ENCODE results near the gene APBB2.

Gene APBB2

DNA sequence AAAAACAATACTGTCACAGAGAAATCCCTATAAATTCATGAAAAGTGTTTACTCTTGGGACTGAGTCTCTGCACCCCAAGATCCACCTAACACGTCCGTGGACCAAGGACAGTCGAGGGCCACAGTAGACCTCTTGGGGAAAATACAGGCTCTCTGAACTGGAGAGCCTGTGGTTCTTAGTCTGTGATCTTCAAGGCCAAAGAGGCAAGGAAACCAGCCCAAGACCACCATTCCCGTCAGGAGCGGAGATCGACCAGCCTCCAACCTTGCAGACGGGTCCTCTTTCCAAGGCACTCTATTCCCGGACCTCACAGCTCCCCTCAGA lies 1.6 kb upstream of the APBB2 start:
- DNase-seq (ENCODE audit: low read depth): no peak

DNA sequence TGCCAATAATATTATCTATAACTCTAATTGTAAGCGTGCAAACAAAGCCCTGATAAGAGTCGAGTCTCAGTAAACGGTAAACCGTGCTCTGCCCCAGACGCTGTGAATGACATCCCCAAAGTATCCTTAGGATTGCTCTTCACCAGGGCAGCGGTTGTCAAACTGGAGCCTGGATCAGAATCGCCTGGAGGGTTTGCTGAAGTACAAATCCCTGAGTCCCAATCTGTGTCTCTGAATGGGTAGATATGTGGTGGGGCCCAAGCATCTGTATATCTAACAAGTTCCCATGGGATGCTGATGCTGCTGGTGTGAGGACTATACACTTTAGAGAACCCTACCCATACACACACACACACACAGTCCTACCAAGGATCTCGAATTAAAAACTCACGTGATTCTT lies 813 bp upstream of the APBB2 start:
- no peak for DNase-seq (ENCODE audit: low read depth)

DNA sequence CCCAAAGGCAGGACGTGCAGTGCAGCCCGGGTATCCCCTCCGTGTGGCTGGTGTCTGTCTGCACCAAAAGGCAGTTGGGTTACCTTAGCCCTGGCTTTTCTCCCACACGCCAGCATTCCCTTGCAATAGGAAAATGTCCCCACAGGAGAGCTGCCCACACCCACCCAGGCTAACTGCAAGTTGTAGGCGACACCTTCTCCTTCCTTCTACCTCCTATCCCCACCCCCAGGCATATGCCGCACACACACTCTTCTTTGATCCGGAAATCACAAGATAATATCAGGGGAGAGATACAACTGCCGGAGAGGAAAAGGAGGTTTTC lies 444 bp upstream of the APBB2 start:
- no peak for DNase-seq (ENCODE audit: low read depth)

DNA sequence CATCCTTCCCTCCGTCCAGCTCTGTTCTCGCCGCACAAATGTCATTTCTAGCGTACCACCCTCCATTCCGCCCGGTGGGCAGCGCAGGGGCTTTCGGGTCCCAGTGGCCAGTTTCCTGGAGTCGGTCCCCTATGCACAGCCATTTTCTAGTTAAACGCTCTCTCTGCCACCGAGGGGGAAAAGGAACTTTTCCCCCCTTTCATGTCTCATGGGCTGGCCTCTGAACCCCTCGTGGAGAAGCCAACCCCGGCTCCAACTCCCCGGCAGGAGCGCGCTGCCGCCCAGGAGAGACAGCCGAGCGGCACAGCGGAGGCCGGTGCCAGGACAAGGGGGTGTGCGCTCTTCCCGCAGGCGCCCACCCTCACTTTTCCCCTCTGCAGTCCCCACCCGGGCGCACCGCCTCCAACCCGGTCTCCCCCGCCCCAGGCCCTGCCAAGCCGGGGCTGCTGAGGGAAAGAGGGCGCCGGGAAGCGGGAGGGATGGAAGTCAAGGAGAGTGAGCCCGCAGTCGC lies 662 bp downstream of the APBB2 start:
- DNase-seq (ENCODE audit: low read depth): no peak

DNA sequence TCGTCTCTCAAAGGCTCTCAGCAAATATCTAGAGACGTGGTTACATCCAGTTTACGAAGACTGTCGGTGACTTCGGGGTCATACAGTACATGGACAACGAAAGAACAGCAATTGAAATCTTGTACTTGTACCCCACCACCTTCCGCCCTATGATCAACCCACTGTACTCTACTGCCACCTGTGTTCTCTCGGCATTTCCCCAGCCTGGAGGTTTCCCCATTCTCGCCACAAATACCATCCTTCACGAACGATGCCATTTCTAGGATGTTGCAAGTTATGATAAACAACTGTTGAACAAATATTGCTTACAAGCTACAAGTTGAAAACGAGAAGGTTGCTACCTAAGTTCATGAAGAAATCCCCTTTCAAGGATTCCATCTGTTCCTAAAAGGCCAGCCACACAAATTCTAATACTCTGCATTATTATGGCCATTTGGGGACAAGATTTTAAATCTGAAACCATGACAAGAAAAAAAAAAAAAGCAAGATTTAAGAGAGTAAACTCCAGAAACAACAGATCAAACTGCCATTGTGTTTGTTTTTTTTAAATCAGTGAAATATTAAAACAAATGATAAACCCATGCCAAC lies 1.6 kb downstream of the APBB2 start:
- DNase-seq (ENCODE audit: low read depth): no peak

DNA sequence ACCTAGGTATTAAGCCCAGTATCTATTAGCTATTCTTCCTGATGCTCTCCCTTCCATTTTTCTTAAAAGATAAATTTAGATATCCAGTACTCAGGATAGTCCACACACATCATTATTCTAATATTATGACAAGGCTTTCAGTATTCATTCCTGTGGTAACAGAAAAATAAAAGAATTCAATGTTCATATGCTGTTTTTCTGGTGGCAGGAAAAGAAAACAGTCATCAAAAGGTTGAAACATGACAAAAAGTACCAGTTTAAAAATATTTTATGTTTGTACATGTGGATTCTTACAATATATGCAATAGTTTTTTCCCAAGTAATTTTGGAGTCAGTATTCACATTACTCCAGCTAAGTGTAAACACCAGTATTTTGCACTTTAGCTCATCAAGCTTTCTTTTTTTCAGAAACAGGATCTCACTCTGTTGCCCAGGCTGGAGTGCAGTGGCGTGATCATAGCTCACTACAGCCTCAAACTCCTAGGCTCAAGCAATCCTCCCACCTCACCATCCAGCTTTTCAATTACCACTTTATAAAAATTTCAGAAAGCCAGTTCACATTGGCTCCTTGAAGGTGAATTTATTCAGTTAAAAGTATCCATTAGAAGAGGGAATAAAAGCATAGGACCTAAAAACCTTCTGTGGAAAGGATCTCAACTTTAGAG lies 2.3 kb downstream of the APBB2 start:
- DNase-seq (ENCODE audit: low read depth): no peak

DNA sequence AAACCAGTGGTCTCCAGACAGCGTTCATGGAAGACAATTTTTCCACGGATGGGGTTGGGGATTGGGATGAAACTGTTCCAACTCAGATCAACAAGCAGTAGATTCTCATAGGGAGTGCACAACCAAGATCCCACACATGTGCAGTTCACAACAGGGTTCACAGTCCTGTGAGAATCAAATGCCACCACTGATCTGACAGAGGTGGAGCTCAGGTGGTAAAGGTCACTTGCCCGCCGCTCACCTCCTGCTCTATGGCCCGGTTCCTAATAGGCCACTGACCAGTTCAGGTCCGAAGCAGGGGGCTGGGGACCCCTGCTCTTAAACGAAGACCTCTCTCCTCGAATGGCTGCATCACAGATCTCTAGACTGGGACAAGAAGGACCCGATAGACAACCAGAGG lies 4.4 kb downstream of the APBB2 start:
- DNase-seq (ENCODE audit: low read depth): no peak

DNA sequence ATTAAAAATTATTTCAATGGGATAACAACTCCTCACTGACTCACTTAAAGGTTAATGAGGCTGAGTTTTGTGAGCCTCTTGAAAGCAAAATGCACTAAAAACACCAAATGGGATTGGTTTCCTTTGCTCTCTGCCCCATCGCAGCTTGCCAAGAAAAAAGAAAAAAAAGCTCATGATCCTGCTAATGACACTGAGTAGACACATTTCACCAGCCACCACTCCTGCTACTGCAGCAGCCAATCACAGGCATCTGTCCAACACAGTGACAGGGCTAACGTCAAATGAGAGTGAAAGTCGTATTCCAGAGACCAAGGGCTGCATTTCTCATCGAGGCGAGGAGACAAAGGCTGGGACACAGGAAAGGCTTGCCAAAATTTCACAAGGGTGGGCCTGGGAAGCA lies 5.2 kb downstream of the APBB2 start:
- DNase-seq (ENCODE audit: low read depth): no peak

DNA sequence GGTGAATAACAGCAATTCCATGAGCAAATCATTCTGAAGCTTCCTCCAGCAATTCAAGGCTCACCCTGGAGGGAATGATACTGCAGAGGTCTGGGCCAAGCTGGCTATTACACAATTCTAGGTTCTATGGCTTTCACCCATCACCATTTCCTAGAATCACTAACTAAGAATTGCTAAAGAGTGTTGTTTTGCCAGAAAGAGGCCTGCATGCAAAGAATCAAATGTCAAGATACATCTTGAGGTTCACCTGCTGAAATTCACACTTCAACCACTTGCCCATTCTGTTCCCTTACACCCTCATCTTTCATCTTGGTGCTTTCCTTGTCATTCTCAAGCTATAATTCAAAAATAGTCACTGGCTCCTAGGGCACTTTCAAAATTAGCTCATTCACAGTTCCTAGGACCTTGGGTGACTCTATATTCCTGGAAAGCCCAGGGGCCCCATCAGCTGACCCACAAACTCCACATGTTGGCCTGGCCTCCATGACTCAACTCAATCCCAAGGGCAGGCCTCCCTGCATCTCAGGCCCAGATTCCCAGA lies 7.0 kb downstream of the APBB2 start:
- DNase-seq (ENCODE audit: low read depth): no peak

DNA sequence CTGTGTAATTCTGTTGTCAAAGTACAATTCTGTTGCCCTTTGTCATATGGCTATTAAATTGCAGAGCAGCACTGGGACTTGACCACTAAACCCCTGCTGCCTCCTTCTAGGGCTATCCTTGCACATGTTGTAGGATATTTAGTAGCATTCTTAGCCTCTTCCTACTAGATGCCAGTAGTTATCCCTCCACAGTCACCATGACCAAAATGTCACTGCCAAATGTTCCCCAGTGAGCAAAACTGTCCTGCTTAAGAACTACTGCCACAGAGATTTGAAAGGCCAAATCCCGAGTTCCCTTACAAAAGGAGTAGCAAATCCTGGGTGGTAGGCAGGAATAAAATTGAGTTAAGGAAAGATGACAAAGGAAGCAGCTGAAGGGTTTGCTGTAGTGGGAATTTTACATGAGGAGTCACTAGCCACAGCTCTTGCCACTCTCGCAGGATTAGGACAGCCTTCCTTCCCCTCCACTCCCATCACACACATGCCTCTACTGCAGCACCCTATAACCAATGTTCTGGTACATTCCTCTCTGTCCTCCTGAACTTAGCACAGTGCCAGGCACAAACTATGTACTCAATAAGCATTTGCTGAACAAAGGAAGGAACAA lies 8.4 kb downstream of the APBB2 start:
- DNase-seq (ENCODE audit: low read depth): no peak

DNA sequence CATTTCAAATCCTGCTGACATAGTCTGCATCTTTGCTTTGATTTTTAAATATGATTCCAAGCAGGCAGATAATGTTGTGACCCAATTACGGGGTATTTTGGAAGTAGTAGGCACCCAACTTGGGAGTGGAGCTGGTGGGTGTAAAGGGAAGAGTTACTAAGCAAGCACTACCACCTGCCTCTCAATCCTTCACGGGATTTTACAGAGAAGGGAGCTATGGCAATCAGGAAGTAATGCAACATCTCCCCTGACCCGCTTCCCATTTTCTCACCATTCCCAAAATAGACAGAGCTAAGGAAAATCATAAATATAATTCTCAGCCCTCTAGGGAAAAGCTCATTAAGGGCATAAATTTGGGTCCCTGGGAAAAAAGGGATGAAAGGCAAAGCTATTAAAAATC lies 9.2 kb downstream of the APBB2 start:
- no peak for DNase-seq (ENCODE audit: low read depth)

DNA sequence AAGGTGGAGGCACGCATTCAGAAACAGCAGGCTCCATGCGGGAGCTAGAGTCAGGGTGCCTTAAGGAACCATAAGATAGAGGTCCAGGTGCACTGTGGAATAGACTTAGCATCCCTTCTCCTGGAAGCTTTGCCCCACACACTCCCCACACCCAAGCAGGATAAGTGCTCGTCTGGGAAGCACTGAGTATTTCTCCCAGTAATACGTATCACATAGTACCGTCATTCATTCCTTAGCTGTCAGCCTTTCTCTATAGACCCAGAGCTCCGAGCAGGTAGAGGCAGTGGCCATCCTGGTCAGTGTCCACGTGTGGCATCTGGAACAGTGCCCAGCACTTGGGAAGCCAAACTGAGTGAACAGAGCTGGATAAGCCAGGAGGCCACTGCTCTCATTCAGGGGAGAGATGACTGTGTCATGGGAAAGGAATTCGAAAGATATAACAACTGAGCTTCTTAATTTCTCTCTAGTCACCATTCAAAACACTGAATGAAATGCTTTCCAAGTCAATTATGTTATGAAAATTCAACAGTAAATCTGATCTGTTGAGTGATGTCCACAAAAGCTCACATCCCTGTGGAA lies 9.9 kb downstream of the APBB2 start:
- DNase-seq (ENCODE audit: low read depth): no peak

DNA sequence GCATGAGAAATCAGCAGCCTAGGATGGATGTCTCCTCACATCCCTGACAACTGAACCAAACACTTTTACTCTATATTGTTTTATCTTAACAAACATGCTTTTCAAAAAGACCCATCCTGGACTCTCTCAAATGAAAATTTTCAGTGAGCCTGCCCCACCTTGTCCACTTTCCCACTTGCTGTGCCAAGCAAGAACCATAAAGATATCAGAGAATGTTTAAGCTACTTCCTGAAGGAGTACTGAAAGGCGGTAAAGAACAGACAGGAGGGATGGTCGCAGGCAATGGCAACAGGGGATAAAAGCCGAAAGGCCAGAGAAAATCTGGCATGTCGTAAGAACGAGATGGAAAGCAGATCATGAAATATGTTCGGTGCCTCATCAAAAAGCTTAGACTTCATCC lies 10.5 kb downstream of the APBB2 start:
- no peak for DNase-seq (ENCODE audit: low read depth)

DNA sequence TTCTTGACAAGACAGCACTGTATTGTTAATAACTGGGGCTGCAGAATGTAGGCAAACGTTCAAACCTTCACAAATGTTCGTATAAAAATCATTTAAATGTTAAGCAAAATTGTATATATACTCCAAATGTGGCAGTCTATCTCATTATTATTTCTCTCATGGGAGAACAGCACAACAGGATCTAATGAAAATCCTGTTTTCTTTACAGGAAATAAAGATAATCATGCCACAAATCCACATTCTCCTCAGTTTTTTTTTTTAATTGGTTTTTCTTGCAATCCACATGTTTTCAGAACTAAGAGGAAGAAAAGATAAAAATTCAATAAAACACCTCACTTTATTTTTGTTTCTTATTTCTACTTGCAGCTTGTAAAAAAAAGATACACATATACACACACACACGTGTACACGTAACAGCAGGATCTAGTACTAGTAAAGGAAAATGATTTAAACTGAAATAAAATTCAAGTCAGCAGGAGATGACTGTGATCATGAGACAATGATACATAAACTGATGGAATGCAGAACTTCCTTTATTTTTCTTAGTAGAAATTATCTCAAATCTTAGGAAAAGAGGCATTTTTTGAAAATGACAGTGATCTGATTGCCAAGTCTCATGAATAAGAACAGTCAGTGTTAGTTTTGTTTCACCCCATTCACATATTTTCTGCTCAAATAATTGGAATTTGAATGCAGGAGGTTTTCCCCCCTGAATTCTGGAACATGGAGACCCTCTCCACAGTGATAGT lies 11.3 kb downstream of the APBB2 start:
- no peak for DNase-seq (ENCODE audit: low read depth)

DNA sequence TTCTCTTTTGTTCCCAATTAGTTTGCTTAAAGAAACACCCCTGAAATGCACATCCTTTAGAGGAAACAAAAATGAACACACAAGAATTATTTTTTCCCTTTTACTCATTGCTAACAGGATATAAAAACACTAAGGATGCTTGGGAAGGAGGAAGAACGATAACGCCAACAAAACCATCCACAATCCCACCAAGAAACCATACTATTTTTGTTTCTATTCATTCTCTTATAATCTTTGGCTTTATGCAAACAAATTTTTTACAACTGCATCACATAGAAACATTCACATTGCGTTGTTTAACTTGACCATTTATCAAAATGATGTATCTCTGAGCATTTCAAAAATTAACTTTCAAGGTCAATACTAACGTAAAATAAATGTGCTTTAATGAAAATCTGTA lies 12.0 kb downstream of the APBB2 start:
- no peak for DNase-seq (ENCODE audit: low read depth)

DNA sequence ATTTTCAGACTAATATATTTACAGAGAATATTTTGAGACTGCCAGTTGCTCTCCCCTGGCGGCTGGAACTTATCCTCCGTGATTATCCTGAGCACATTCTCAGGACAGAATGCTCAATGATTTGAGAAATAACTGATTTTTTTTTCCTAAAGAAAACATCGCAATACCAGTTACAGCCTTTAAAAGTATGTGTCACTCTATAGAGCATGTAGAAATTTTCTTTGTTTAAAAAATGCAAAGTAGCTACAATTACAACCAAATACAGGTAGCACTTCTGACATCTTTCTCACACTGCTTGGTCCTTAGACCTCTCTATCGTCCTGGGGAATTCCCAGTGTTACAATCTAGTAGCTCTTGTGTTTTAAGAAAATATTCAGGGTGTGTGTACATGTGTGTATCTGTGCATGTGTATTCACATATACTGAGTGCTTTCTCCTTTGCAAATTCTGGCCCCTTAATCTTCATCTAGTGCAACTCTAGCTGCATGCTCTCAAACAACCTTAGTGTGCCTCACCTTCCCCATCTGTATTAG lies 13.8 kb downstream of the APBB2 start:
- no peak for DNase-seq (ENCODE audit: low read depth)

DNA sequence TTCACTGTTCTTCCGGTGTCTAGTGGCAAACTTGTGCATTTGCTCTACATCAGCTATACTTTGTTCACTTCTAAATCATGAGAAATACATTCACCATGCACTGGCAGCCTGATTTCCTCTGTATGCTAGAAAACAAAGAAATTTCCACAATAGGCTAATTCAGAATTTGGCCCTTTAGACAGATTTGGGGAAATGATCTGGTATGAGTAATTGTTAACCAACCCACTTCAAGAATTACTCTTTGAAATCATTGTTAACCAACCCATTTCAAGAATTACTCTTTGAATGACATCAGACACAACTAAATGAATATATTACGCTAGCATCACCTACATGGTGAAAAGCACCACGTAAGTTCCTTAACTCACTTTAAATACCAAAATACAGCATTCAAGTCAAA lies 14.6 kb downstream of the APBB2 start:
- no peak for DNase-seq (ENCODE audit: low read depth)

DNA sequence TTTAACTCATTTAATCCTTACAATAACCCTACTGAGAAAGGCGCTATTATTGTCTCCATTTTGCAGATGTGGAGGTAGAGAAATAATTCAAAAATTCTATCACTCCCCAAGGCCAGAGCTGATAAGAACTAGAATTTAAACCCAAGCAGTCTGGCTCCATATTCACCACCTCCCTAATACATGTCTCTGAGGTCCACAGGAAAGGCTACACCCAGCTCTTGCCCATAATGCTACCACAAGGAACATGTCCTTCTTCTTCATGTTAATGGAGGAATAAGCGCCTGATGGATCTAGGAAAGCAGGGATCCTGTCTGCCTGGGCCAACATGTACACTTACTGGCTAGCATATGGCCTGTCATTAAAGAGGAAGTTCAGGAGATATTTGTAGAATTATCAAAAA lies 16.3 kb downstream of the APBB2 start:
- DNase-seq (ENCODE audit: low read depth): no peak

DNA sequence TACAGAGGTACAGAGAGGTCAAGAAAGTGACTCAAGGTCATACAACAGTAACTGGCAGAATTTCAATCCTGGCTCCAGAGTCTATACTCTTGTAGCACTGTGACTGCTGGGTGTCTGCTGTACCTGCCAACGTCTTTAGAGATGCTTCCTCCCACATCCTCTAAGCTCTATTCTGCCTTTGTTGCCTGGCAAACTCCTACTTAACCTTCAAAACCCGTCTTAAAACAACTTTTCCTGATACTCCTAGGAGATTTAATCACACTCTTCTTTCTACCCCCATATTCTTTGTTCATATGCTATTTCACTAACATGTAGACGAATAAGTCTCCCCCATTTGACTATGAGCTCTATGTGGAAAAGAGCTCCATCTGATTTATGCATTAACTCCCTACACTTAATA lies 16.8 kb downstream of the APBB2 start:
- no peak for DNase-seq (ENCODE audit: low read depth)

DNA sequence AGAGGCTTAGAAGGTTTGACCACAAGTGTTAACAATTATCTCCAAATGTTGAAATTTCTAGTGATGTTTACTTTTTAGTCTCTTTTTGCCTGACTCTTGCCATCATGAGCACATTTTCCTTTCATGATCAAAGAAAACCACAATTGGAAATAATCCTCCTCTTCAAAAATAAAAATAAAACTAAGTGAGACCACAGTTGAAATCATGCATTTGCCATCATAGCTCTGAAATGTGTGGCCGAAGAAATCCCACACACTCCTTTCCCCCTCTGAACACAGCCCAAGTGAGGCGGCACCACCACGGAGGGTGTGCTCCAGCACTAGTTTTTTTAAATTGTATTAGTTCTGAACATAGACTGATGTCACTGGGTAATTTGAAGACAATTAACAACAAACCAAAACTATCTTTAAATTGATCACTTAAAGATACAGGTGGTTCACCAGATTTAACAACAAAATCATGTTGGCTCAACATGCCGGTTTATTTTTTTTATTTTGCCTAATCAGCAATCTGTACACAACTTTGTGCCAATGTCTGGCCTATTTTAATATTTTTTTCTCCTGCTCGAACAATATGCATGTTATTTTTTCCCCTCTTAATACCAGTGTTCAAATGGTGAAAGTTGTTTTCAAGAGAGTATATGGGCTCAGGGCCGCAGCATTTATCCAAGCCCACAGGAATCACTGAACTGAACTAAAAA lies 17.6 kb downstream of the APBB2 start:
- DNase-seq (ENCODE audit: low read depth): no peak

DNA sequence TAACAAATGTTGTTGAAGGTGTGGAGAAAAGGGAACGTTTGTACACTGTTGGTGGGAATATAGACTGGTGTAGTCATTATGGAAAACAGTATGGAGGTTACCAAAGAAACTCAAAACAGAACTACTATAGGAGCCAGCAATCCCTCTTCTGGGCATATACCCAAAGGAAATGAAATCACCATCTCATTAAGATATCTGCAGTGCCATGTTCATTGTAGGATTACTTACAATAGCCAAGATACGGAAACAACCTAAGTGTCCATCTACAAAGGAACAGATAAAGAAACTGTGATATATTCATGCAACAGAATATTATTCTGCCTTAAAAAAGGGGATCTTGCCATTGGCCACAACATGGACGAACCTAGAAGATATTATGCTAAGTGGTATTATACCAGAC lies 22.2 kb downstream of the APBB2 start:
- no peak for DNase-seq (ENCODE audit: low read depth)

DNA sequence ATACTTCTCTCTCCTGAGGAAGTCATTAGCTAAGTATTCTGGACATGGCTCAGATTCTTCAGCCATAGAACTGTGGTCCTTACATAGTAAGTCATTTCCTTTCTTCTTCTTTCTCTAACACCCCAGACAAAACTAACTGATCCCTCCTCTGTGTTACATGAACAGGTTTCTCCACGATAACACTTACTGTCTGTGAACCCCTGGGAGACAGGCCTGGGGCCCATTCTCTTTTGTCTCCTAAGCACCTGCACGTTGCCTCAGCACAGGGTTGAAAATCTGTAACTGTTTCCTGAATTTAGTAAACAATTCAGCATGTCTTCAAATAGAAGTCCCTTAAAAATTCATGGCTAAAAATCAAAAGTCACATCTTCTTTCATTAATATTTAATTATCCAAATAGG lies 24.7 kb downstream of the APBB2 start:
- no peak for DNase-seq (ENCODE audit: low read depth)

Data from activated T-cell treated with anti-CD3 and anti-CD28 coated beads for 24 hours (primary cell).